ENCODE measurements around the gene TMA7.

- TF ChIP-seq CTCF (conservative IDR thresholded peaks at IDR 0.05; ENCODE audit: low read depth, low read length), result no peak
- no peak for TF ChIP-seq EZH2 (IDR thresholded peaks at IDR 0.05; ENCODE audit: borderline replicate concordance, low read depth, low read length, poor library complexity, severe bottlenecking)
Measured at GRCh38 chr3:48446425-48447193, 6.6 kb downstream of the TMA7 start, which contains the start of gene ATRIP.
